ENCODE data around the gene EIF4B. TPM values are rescaled to one million over a fixed set of nuclear protein-coding genes. Genes with fewer than 3 reads are reported as not detected.

Gene EIF4B
- total RNA-seq, 4 donors from 2014 or later, result 297 to 484 (median 401) TPM

DNA sequence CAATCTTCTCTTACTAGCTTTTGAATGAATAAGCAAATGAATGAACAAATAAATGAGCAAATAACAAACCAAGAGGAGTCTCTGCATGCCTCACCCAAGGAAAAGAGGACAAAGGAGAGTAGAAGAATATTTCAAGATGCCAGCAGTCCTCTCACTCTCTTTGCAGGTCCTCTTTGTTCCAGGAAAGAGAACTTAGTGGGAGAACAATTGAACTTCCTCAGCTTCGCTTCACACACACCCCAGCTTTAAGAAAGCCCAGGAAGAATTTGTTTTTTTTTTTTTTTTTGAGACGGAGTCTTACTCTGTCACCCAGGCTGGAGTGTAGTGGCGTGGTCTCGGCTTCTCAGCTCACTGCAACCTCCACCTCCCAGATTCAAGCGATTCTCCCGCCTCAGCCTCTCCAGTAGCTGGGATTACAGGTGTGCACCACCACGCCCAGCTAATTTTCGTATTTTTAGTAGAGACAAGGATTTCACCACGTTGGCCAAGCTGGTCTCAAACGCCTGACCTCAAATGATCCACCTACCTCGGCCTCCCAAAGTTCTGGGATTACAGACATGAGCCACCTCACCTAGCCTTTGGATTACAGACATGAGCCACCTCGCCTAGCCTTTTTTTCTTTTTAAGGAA lies 37.0 kb upstream of the EIF4B start:
- 74 to 83% methylated on average over 12 of the region's 12 CpGs for WGBS, 2 donors
- TF ChIP-seq POLR2A (IDR thresholded peaks at IDR 0.05), result no peak
- TF ChIP-seq, protein P1, sequence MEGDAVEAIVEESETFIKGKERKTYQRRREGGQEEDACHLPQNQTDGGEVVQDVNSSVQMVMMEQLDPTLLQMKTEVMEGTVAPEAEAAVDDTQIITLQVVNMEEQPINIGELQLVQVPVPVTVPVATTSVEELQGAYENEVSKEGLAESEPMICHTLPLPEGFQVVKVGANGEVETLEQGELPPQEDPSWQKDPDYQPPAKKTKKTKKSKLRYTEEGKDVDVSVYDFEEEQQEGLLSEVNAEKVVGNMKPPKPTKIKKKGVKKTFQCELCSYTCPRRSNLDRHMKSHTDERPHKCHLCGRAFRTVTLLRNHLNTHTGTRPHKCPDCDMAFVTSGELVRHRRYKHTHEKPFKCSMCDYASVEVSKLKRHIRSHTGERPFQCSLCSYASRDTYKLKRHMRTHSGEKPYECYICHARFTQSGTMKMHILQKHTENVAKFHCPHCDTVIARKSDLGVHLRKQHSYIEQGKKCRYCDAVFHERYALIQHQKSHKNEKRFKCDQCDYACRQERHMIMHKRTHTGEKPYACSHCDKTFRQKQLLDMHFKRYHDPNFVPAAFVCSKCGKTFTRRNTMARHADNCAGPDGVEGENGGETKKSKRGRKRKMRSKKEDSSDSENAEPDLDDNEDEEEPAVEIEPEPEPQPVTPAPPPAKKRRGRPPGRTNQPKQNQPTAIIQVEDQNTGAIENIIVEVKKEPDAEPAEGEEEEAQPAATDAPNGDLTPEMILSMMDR (IDR thresholded peaks at IDR 0.05), result no peak
- TF ChIP-seq EP300 (IDR thresholded peaks at IDR 0.05), result no peak
- peaks cover 0 to 26% of the 10 kb centered on the region in 2 donors for H3K27me3 ChIP-seq
- no peaks in the 10 kb centered on the region for H3K36me3 ChIP-seq
- H3K27ac ChIP-seq, result no peak overlapping the region
- peaks cover 0 to 10% (median 0%) of the 10 kb centered on the region in 4 donors for H3K4me1 ChIP-seq
- no peak for DNase-seq (ENCODE audit: low spot score in 2 of 2)
- H3K9me3 ChIP-seq, result peaks cover 0 to 3% (median 0%) of the 10 kb centered on the region in 4 donors
- H3K4me3 ChIP-seq, result no peak overlapping the region

DNA sequence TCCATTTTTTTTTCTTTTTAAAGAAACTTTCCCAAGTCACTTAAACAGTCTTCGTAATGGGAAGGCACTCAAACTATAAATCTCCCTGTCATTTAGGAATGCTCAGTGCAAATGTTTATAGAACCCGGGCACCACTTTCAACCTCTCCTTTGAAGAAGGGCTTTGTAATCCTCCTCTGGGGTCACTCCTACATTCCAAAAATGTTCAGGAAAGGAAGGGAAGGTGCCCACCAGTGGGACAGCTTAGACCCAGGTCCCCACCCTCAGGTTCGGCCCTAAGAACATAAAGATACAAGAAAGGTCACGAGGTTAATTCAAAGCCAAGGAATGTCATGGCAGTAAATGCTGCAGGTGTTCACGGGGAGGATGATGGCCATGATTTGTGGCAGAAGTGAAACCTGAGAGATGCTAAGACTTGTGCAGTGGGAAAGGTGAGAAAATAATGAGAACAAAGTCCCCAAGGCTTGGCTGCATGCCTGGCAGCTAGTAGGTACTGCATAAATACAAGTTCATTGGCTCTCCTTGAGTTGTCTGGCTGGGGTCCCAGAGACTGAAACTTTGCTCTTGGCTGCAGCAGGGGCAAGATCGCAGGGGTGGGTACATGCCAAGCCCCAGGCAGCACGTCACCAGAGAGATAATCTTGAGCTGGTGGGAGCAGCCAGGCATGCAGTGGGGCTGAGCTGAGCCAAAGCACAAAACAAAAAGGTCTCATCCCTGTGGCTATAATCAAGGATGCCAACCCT lies 36.3 kb upstream of the EIF4B start:
- Histone ChIP-seq H3K27me3 (peaks cover 0 to 20% of the 10 kb centered on the region in 2 donors), H3K36me3 (no peaks in the 10 kb centered on the region), H3K4me3 (no peak overlapping the region), H3K4me1 (peaks cover 0 to 10% (median 0%) of the 10 kb centered on the region in 4 donors), H3K27ac (no peak overlapping the region), H3K9me3 (peaks cover 0 to 3% (median 0%) of the 10 kb centered on the region in 4 donors)
- WGBS, 2 donors, result 41 to 55% methylated on average over 7 of the region's 7 CpGs
- DNase-seq (ENCODE audit: low spot score in 2 of 2), result no peak
- no peak for TF ChIP-seq POLR2A (IDR thresholded peaks at IDR 0.05)
- TF ChIP-seq EP300 (IDR thresholded peaks at IDR 0.05), result no peak
- TF ChIP-seq, protein P1 (IDR thresholded peaks at IDR 0.05), result no peak

DNA sequence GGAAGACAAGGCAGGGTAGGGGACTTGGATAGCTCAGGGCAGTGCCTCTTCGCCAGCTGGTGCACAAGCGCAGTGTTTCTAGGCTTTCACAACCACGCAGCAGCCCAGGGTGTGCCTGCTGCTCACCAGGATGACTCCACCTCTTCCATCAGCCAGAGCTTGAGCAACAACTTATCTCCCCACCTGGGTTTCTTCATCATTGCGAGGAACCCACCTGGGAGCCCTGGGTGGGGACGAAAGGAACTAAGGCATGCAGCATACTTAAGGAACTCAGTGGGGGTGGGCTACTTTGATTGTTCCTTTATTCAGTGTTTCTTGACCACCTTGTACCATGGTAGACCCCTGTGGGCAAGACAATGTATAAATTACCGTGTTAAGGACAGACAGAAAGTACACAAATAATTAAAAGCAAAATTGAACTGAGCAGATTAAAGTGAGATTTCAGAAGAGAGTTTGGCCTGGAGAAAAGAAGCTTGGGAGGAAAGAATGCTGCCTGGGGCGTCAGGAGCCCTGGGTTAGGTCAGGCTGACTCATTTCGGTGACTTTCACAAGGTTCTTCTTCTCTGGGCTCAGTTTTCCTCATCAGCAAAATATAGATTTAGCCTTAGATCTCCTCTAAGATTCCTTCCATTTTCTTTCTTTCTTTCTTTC lies 34.5 kb upstream of the EIF4B start:
- DNase-seq (ENCODE audit: low spot score in 2 of 2), result no peak
- WGBS, 2 donors, result 73 to 74% methylated on average over 8 of the region's 8 CpGs
- H3K9me3 ChIP-seq, result no peaks in the 10 kb centered on the region

DNA sequence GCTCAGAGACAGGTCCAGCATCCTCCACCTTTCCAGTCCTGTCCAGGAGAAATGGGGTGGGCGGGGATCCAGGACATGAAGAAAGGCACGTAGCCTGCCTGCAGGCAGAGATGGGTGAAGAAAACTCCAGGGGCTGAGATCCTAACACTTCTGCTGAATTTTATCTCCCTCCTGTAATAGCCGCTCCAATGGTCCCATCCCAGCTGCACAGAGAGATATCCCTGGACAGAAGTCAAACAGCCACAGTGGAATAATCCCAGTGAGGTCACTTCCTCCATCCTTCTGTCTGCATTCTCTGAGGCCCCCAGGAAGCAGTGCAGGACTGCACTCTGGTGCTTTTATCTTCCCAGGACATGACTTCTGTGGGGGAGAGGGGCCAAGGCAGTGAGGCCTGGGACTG lies 31.1 kb upstream of the EIF4B start:
- H3K27ac ChIP-seq, result no peak overlapping the region
- 75 to 91% methylated on average over 3 of the region's 3 CpGs for WGBS, 2 donors
- no peak for DNase-seq (ENCODE audit: low spot score in 2 of 2)

More for the DNA sequence above, 34.5 kb upstream of the EIF4B start:
- TF ChIP-seq POLR2A (IDR thresholded peaks at IDR 0.05) (no peak), EP300 (IDR thresholded peaks at IDR 0.05) (no peak)
- TF ChIP-seq, protein P1 (IDR thresholded peaks at IDR 0.05), result no peak
- Histone ChIP-seq H3K27me3 (peaks cover 0 to 1% of the 10 kb centered on the region in 2 donors), H3K27ac (no peak overlapping the region), H3K36me3 (no peaks in the 10 kb centered on the region), H3K4me1 (no peaks in the 10 kb centered on the region), H3K4me3 (no peak overlapping the region)

DNA sequence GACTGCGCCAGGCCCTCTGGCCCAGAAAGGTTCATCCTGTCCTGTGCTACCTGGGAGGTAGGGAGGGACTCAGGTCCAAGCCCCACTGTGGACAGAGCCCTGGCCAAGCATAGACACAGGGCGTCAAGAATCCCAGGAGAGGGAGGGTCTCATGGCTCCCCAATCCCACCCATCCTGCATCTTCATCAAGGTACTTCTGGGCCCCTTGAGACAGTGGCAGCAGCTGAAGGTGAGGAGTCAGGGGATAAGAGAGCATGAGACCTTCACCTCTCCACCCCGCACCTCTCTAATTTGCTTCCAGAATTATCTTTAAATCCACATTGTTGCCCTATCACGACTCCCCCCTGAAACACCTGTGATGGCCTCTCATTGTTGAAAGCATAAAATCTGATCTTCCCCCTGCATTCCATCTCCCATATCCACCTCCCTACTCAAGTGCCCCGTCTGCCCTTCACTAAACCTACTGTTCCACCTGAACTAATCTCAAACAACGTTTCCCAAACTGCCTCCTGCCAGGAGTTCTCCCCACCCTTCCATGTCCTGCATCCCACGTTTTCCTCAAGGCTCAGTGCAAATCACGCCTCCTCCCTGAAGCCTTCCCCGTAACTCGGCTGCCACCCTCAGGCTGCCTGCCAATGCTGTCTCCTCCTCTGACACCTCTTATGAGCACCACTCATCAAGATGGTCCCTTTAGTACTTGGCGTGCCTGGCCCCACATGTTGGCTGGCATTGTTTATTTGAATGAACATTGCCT lies 30.3 kb upstream of the EIF4B start:
- H3K27ac ChIP-seq, result no peak overlapping the region
- no peak overlapping the region for H3K4me3 ChIP-seq
- no peaks in the 10 kb centered on the region for H3K36me3 ChIP-seq
- WGBS, 2 donors, result 64 to 67% methylated on average over 11 of the region's 11 CpGs
- H3K4me1 ChIP-seq, result peaks cover 0 to 6% (median 0%) of the 10 kb centered on the region in 4 donors
- peaks cover 0 to 12% of the 10 kb centered on the region in 2 donors for H3K27me3 ChIP-seq
- H3K9me3 ChIP-seq, result no peaks in the 10 kb centered on the region
- TF ChIP-seq POLR2A (IDR thresholded peaks at IDR 0.05), result no peak
- TF ChIP-seq, protein P1 (IDR thresholded peaks at IDR 0.05), result no peak
- TF ChIP-seq EP300 (IDR thresholded peaks at IDR 0.05), result no peak
- DNase-seq (ENCODE audit: low spot score in 2 of 2), result no peak

More for the DNA sequence above, 31.1 kb upstream of the EIF4B start:
- H3K4me3 ChIP-seq, result no peak overlapping the region
- peaks cover 0 to 12% of the 10 kb centered on the region in 2 donors for H3K27me3 ChIP-seq
- no peaks in the 10 kb centered on the region for H3K9me3 ChIP-seq
- no peaks in the 10 kb centered on the region for H3K36me3 ChIP-seq
- TF ChIP-seq POLR2A (IDR thresholded peaks at IDR 0.05) (no peak), EP300 (IDR thresholded peaks at IDR 0.05) (no peak)
- no peaks in the 10 kb centered on the region for H3K4me1 ChIP-seq

All from tibial nerve (tissue), 4 donors.